Right atrium auricular region (tissue), 2 donors: Measurements from ENCODE around the gene SREK1. TPM values are rescaled to one million over a fixed set of nuclear protein-coding genes. Genes with fewer than 3 reads are reported as not detected.

ENCODE experiments used
- DNase-seq: peaks from one replicate; pipeline ENCODE4 v3.0.0-alpha.2; 2019; ENCODE audit warnings: low spot score
- H3K27ac ChIP-seq, 2 donors: fragments of 200-600 bp; sonication (generic); 1 replicate in 1 of 2; 2 replicates in 1 of 2; pipeline ENCODE4 v1.5.1; 2016 to 2019
- H3K27me3 ChIP-seq, 2 donors: fragments of 200-600 bp; sonication (generic); one replicate each; pipeline versions ENCODE4 v1.5.1 to v1.6.0; 2017 to 2019
- H3K36me3 ChIP-seq: fragments of 200-600 bp; sonication (generic); one replicate; pipeline ENCODE4 v1.5.1; 2016
- H3K4me1 ChIP-seq, 2 donors: fragments of 200-600 bp; sonication (generic); one replicate each; pipeline versions ENCODE4 v1.5.1 to v1.6.0; 2017 to 2019
- H3K4me3 ChIP-seq, 2 donors: fragments of 200-600 bp; sonication (generic); 1 replicate in 1 of 2; 2 replicates in 1 of 2; pipeline ENCODE4 v1.5.1; 2017 to 2019; ENCODE audit warnings: mild to moderate bottlenecking in 1 of 2, moderate library complexity in 1 of 2
- H3K9me3 ChIP-seq, 2 donors: fragments of 200-600 bp; sonication (generic); one replicate each; pipeline ENCODE4 v1.5.1; 2019
- CTCF ChIP-seq, 2 donors: fragments of 200-600 bp; sonication (generic); IDR thresholded peaks; one replicate each; pipeline ENCODE4 v1.5.1; 2019; ENCODE audit warnings: antibody characterized with exemption in 2 of 2
- total RNA-seq, 2 donors: library from RNA; depleted of rRNA; stranded (reverse); fragments of >200 nt; gene quantifications; one replicate each; pipeline ENCODE4 v1.1.0, GENCODE V29; 2016

SREK1 gene
- total RNA-seq, 2 donors from 2014 or later = 15.4 to 26.3 TPM

GRCh38 chr5:66139318-66139712, 4.8 kb upstream of the SREK1 start:
- no peak for DNase-seq
- Histone ChIP-seq H3K9me3 (no peaks in the 10 kb centered on the region), H3K27ac (no peak overlapping the region), H3K27me3 (no peaks in the 10 kb centered on the region), H3K4me3 (no peak overlapping the region), H3K4me1 (peaks cover 0 to 10% of the 10 kb centered on the region in 2 donors), H3K36me3 (no peaks in the 10 kb centered on the region)
- no peak for TF ChIP-seq CTCF (IDR thresholded peaks at IDR 0.05)

GRCh38 chr5:66142417-66142816, 1.7 kb upstream of the SREK1 start:
- TF ChIP-seq CTCF (IDR thresholded peaks at IDR 0.05) = no peak
- no peak overlapping the region for H3K27ac ChIP-seq
- no peaks in the 10 kb centered on the region for H3K9me3 ChIP-seq
- peaks cover 0 to 27% of the 10 kb centered on the region in 2 donors for H3K4me1 ChIP-seq
- H3K27me3 ChIP-seq = no peaks in the 10 kb centered on the region
- H3K4me3 ChIP-seq = no peak overlapping the region
- H3K36me3 ChIP-seq = no peaks in the 10 kb centered on the region
- DNase-seq = no peak

- no peak for DNase-seq
- Histone ChIP-seq H3K27me3 (no peaks in the 10 kb centered on the region), H3K4me1 (peaks cover 0 to 34% of the 10 kb centered on the region in 2 donors), H3K36me3 (no peaks in the 10 kb centered on the region), H3K9me3 (no peaks in the 10 kb centered on the region), H3K27ac (peak overlapping the region; percentile 98 to 100), H3K4me3 (peak overlapping the region; percentile 71 to 84)
- TF ChIP-seq CTCF (IDR thresholded peaks at IDR 0.05) = no peak
These were observed 527 bp upstream of the SREK1 start for GRCh38 chr5:66143473-66144073.

DNA sequence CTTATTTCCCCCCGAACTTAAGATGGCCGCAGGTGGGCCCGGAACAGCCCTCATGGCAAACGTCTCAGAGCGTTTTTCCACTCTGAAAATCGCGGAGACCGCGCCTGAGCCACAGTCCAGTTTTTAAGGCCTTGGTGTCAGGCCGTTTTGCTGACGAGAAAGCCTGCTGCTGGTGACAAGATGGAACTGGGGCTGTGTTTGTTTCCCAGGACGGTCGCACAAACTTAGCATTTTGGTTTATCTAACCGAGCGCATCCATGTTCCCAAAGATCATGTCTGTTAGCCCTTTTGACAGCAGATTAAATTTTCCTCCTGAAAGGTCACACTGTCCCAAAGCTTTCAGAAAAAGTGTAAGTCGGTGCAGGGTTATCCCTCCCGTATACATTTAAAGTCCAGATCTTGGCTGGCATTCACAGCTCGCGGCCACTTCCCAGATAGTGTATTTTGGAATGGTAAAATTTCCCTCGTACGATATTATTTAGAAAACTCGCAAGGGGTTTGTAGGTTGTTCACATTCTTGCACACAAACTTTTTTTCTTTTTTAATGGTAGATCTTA, 812 bp downstream of the SREK1 start:
- Histone ChIP-seq H3K27ac (peak overlapping the region; percentile 98 to 100), H3K36me3 (no peaks in the 10 kb centered on the region), H3K4me3 (peak overlapping the region; percentile 71 to 84), H3K27me3 (no peaks in the 10 kb centered on the region), H3K4me1 (peaks cover 0 to 36% of the 10 kb centered on the region in 2 donors), H3K9me3 (no peaks in the 10 kb centered on the region)
- no peak for DNase-seq
- no peak for TF ChIP-seq CTCF (IDR thresholded peaks at IDR 0.05)

DNA sequence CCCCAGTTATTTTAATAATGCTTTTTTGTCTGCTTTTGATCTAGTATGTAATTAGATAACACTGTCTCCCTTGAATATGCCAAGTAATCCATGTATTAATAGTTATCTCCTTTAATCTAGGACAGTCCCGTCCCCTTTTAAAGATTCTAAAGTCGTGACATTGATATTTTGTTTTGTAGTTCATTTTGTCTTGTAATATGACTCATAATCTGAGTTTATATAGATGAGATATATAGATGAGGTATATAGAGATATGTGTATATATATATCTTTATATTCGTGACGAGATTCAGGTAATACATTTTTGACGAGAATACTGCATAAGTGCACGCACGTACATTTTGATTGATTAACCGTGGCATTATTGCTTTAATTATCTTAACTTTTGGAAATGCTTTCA, 1.6 kb downstream of the SREK1 start:
- DNase-seq = no peak
- Histone ChIP-seq H3K4me1 (peaks cover 0 to 42% of the 10 kb centered on the region in 2 donors), H3K36me3 (no peaks in the 10 kb centered on the region), H3K27ac (peak overlapping the region; percentile 98 to 100), H3K4me3 (peak overlapping the region; percentile 71 to 84), H3K9me3 (no peaks in the 10 kb centered on the region), H3K27me3 (no peaks in the 10 kb centered on the region)
- no peak for TF ChIP-seq CTCF (IDR thresholded peaks at IDR 0.05)

- Histone ChIP-seq H3K27ac (no peak overlapping the region), H3K4me3 (no peak overlapping the region), H3K4me1 (peaks cover 0 to 41% of the 10 kb centered on the region in 2 donors), H3K36me3 (no peaks in the 10 kb centered on the region), H3K9me3 (no peaks in the 10 kb centered on the region), H3K27me3 (no peaks in the 10 kb centered on the region)
- no peak for TF ChIP-seq CTCF (IDR thresholded peaks at IDR 0.05)
- no peak for DNase-seq
These were observed 5.8 kb downstream of the SREK1 start for GRCh38 chr5:66149950-66150349.
